Liver (tissue), 3 donors: ENCODE results near the gene THRAP3.

Experiments used
- HNF4G ChIP-seq: IDR thresholded peaks from 2 replicates; pipeline ENCODE4 v1.6.1; 2016; ENCODE audit warnings: antibody characterized with exemption
- SP1 ChIP-seq: IDR thresholded peaks from 2 replicates; pipeline ENCODE4 v1.6.1; 2018; ENCODE audit warnings: antibody characterized with exemption, mild to moderate bottlenecking
- TAF1 ChIP-seq: conservative IDR thresholded peaks from 2 replicates; pipeline ENCODE4 v1.6.1; 2016; ENCODE audit warnings: antibody characterized with exemption, mild to moderate bottlenecking
- TF ChIP-seq, protein P1 (sequence below): fragments of 150-350 bp; IDR thresholded peaks from 2 replicates; pipeline ENCODE4 v1.5.1; 2017; ENCODE audit warnings: improper control_type of control experiment, low read depth, low read length; ENCODE audit not compliant: missing input control
- donor health status: healthy.
- donor health status: healthy.

GRCh38 chr1:36346741-36347370 is 122.6 kb downstream of the THRAP3 start:
- TF ChIP-seq, protein P1, sequence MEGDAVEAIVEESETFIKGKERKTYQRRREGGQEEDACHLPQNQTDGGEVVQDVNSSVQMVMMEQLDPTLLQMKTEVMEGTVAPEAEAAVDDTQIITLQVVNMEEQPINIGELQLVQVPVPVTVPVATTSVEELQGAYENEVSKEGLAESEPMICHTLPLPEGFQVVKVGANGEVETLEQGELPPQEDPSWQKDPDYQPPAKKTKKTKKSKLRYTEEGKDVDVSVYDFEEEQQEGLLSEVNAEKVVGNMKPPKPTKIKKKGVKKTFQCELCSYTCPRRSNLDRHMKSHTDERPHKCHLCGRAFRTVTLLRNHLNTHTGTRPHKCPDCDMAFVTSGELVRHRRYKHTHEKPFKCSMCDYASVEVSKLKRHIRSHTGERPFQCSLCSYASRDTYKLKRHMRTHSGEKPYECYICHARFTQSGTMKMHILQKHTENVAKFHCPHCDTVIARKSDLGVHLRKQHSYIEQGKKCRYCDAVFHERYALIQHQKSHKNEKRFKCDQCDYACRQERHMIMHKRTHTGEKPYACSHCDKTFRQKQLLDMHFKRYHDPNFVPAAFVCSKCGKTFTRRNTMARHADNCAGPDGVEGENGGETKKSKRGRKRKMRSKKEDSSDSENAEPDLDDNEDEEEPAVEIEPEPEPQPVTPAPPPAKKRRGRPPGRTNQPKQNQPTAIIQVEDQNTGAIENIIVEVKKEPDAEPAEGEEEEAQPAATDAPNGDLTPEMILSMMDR: no peak
- TF ChIP-seq HNF4G: no peak
- no peak for TF ChIP-seq TAF1
- TF ChIP-seq SP1: no peak
